Bladder microvascular endothelial cell (primary cell): ENCODE results near the gene MMD2. TPM values are rescaled to one million over a fixed set of nuclear protein-coding genes. Genes with fewer than 3 reads are reported as not detected.

Experiments used
- total RNA-seq: library from RNA; depleted of rRNA; stranded (reverse); fragments of >200 nt; gene quantifications from 2 replicates; pipeline ENCODE4 v1.2.3, GENCODE V29; 2014

MMD2 gene, protein sequence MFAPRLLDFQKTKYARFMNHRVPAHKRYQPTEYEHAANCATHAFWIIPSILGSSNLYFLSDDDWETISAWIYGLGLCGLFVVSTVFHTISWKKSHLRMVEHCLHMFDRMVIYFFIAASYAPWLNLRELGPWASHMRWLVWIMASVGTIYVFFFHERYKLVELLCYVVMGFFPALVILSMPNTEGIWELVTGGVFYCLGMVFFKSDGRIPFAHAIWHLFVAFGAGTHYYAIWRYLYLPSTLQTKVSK
- total RNA-seq, result not detected in 2 replicates

DNA sequence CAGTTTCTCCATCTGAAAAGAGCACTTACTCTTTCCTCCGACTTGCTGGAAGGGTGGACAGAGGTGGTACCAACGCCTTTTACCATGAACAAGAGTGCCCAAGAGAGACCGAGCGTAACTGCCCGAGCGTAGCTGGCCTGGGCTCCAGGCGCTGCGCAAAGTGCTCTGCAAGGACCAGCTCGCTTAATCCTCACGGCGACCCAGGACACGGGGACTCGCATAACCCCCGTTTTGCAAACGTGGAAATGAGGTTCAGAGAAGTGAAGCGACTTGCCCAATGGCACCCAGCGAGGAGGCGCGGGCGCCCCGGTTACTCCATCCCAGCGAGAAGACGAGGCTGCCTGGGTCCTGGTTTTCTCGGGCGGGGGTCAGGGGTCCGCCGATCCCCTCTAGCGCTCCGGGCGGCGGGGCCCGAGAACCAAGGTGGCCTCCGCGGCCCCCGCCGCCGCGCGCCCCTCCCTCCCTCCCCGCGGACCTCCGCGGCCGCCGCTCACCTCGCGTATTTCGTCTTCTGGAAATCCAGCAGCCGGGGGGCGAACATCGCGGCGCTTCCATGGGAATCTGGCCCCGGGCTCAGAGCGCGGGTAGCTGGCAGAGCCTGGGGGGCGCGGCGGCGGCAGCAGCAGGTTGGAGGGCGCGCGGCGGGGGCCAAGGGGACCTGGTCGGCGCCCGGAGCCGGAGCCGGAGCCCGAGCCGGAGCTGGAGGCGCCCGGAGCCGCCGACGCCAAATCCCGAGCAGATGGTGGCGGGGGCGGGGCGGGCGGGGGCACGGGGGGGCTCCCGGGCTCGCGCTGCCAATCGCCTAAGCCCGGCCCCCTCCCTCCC, at the start of gene MMD2:
MMD2 (minus strand) TSS at position 711 of the 825 bp plus-strand sequence; CDS start at position 541, 170 bp downstream.

DNA sequence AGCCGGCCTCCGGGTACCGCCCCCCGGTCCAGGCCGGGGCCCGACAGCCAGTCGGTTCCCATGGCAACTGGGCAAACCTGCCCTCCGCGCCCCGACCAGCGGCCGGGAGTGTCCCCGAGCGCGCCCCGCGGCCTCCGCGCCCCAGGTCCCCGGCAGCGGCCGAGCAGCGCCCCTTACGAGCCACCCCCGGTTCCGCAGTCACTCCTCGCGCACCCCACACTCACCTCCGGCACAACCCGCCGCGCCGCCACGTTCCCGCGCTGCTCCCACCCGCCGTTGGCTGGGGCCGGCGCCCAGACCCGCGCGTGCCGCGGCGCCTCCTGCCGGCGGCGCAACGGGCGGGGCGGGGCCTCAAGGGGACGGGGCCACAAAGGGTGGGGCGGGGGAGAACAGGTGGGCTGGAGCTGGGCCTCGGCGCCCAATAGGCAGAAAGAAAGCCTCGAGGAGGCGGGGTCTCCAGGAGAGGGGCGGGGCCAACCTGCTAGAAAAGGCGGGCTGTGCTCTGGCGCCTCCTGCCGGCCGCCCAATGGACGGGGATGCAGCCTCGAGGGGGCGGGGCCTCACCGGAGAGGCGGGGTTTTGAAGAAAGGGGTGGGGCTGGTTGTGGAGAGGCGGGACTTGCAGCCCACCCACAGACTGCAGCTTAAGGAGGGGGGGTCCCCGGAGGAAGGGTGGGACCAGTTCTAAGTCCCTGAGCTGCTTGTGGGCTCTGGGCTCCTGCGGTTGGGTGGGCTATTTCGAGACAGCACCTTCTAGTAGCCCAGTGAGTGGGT, 75.4 kb downstream of the MMD2 start, which contains the start of gene RADIL:
RADIL (minus strand) TSS at position 345 of the 773 bp plus-strand sequence. CDS start 5,577 bp downstream, outside the sequence.

GRCh38 chr7:4861673-4862072, 97.3 kb downstream of the MMD2 start, which contains the start of gene PAPOLB:
PAPOLB (minus strand) TSS chr7:4862030; CDS start chr7:4861810, 220 bp downstream.

Other genes starting within 250 kb of the MMD2 start
- gene AP5Z1, start 183.6 kb downstream of the MMD2 start, total RNA-seq, result 18.1 and 27.9 TPM in 2 replicates
- gene PAPOLB, start 97.2 kb downstream of the MMD2 start, total RNA-seq, result 0.31 TPM in 1 of 2 replicates, not detected in the other
- gene RADIL, start 75.5 kb downstream of the MMD2 start, total RNA-seq, result 0.65 and 1.3 TPM in 2 replicates
- 3.9 and 8.1 TPM in 2 replicates for gene RBAK, start 86.7 kb upstream of the MMD2 start, total RNA-seq
- gene WIPI2, start 231.0 kb upstream of the MMD2 start, total RNA-seq, result 58.3 and 76.9 TPM in 2 replicates